GM03348 (cell line): ENCODE measurements around the gene TMEM163.
"Not testable (repeated sequence)": the region's sequence is repeated elsewhere in the genome, so short reads cannot be mapped to it uniquely, and the experiment has no call there.

ENCODE experiments used
- DNase-seq: peaks from one replicate; pipeline ENCODE4 v3.0.0; 2012; ENCODE audit warnings: low spot score

TMEM163 gene

GRCh38 chr2:134482766-134483340 is 235.9 kb downstream of the TMEM163 start:
- DNase-seq: no peak

GRCh38 chr2:134482131-134482723 is 236.6 kb downstream of the TMEM163 start:
- no peak for DNase-seq

GRCh38 chr2:134479696-134480330 is 239.0 kb downstream of the TMEM163 start:
- no peak for DNase-seq

- DNase-seq: not testable (repeated sequence)
Observed at GRCh38 chr2:134476982-134477381, 241.8 kb downstream of the TMEM163 start.

GRCh38 chr2:134470561-134471168 is 248.1 kb downstream of the TMEM163 start:
- no peak for DNase-seq

GRCh38 chr2:134469516-134470115 is 249.2 kb downstream of the TMEM163 start:
- no peak for DNase-seq

- no peak for DNase-seq
Observed at GRCh38 chr2:134468776-134469175, 250.0 kb downstream of the TMEM163 start.

GRCh38 chr2:134468164-134468563 is 250.6 kb downstream of the TMEM163 start:
- DNase-seq: no peak

GRCh38 chr2:134466141-134466540 is 252.7 kb downstream of the TMEM163 start:
- DNase-seq: no peak

- DNase-seq: no peak
Observed at GRCh38 chr2:134465228-134466105, 253.3 kb downstream of the TMEM163 start.

- no peak for DNase-seq
Observed at GRCh38 chr2:134463699-134464022, 255.1 kb downstream of the TMEM163 start.

- DNase-seq: no peak
Observed at GRCh38 chr2:134462791-134463698, 255.8 kb downstream of the TMEM163 start.

- DNase-seq: no peak
Observed at GRCh38 chr2:134462275-134462674, 256.5 kb downstream of the TMEM163 start.

GRCh38 chr2:134461511-134461910 is 257.3 kb downstream of the TMEM163 start:
- DNase-seq: peak; percentile 52

GRCh38 chr2:134460583-134460998 is 258.2 kb downstream of the TMEM163 start:
- DNase-seq: peak; percentile 79

- no peak for DNase-seq
Observed at GRCh38 chr2:134459706-134460406, 258.9 kb downstream of the TMEM163 start.

GRCh38 chr2:134458950-134459349 is 259.9 kb downstream of the TMEM163 start:
- no peak for DNase-seq

GRCh38 chr2:134458473-134458853 is 260.3 kb downstream of the TMEM163 start:
- DNase-seq: no peak

- no peak for DNase-seq
Observed at GRCh38 chr2:134457765-134458472, 260.9 kb downstream of the TMEM163 start.

- DNase-seq: no peak
Observed at GRCh38 chr2:134457353-134457752, 261.4 kb downstream of the TMEM163 start.
